NB4 (cell line): ENCODE results near the gene LIF.

Experiments used
- CTCF ChIP-seq: IDR thresholded peaks from one replicate; pipeline ENCODE4 v1.5.1; 2012; ENCODE audit warnings: low read depth, low read length
- MAX ChIP-seq: IDR thresholded peaks from 2 replicates; pipeline ENCODE4 v1.6.1; 2011; ENCODE audit warnings: low read depth, low read length
- MYC ChIP-seq: IDR thresholded peaks from 2 replicates; pipeline ENCODE4 v1.6.1; 2011; ENCODE audit warnings: low read depth, low read length
- POLR2A ChIP-seq: IDR thresholded peaks from 2 replicates; pipeline ENCODE4 v1.6.1; 2011; ENCODE audit warnings: mild to moderate bottlenecking; ENCODE audit not compliant: insufficient read length; ENCODE audit errors: extremely low read depth

- TF ChIP-seq CTCF (no peak), POLR2A (no peak), MAX (no peak), MYC (no peak)
Observed at GRCh38 chr22:30274437-30274812, 27.9 kb upstream of the LIF start.
